Breast epithelium (tissue), 4 donors: Measurements from ENCODE around the gene NFKBIA. TPM values are rescaled to one million over a fixed set of nuclear protein-coding genes. Genes with fewer than 3 reads are reported as not detected.
"Not testable (repeated sequence)": the region's sequence is repeated elsewhere in the genome, so short reads cannot be mapped to it uniquely, and the experiment has no call there.

Source experiments
- DNase-seq, 2 donors: peaks; one replicate each; pipeline ENCODE4 v3.0.0-alpha.2; 2019; ENCODE audit warnings: low spot score in 2 of 2
- H3K27ac ChIP-seq, 2 donors: fragments of 200-600 bp; sonication (generic) in 1 of 2; one replicate each; pipeline ENCODE4 v1.5.1; 2016 to 2019; ENCODE audit warnings: mild to moderate bottlenecking in 1 of 2
- H3K27me3 ChIP-seq, 2 donors: fragments of 200-600 bp; sonication (generic) in 1 of 2; one replicate each; pipeline versions ENCODE4 v1.5.1 to v1.6.0; 2017 to 2019; ENCODE audit warnings: control low read depth in 1 of 2, mild to moderate bottlenecking in 1 of 2
- H3K36me3 ChIP-seq: fragments of 200-600 bp; one replicate; pipeline ENCODE4 v1.5.1; 2019
- H3K4me1 ChIP-seq, 2 donors: fragments of 200-600 bp; sonication (generic); one replicate each; pipeline ENCODE4 v1.5.1; 2016 to 2019; ENCODE audit warnings: control low read depth in 1 of 2
- H3K4me3 ChIP-seq, 3 donors: fragments of 200-600 bp; sonication (generic); 1 replicate in 2 of 3; 2 replicates in 1 of 3; pipeline ENCODE4 v1.5.1; 2016 to 2019; ENCODE audit warnings: mild to moderate bottlenecking in 3 of 3, moderate library complexity in 2 of 3
- H3K9me3 ChIP-seq, 2 donors: fragments of 200-600 bp; sonication (generic) in 1 of 2; one replicate each; pipeline ENCODE4 v1.5.1; 2016 to 2019; ENCODE audit warnings: control low read depth in 1 of 2
- POLR2A ChIP-seq: fragments of 450-650 bp; IDR thresholded peaks from one replicate; pipeline ENCODE4 v1.6.1; 2016; ENCODE audit warnings: antibody characterized with exemption, mild to moderate bottlenecking, moderate library complexity
- POLR2AphosphoS5 ChIP-seq, 3 donors: sonication (generic); formaldehyde crosslinking; IDR thresholded peaks; one replicate each; pipeline ENCODE4 v1.6.1; 2017; ENCODE audit warnings: antibody characterized with exemption in 3 of 3
- intact Hi-C: fragments of 100-400 bp; cut with DNase I; formaldehyde crosslinking; loops from one replicate; pipeline ENCODE4 v1.15.1; 2023; ENCODE audit warnings: low total_unique reads
- total RNA-seq, 3 donors: library from RNA; depleted of rRNA; stranded (reverse); fragments of >200 nt; gene quantifications; one replicate each; pipeline ENCODE4 v1.1.0, GENCODE V29; 2016
- TF ChIP-seq, protein P1 (sequence below), 3 donors: fragments of 450-650 bp; IDR thresholded peaks; one replicate each; pipeline ENCODE4 v1.5.1; 2016 to 2017; ENCODE audit warnings: antibody characterized with exemption in 3 of 3, mild to moderate bottlenecking in 3 of 3, moderate library complexity in 3 of 3

The NFKBIA gene
- total RNA-seq, 3 donors from 2014 or later = 418 to 546 (median 422) TPM

DNA sequence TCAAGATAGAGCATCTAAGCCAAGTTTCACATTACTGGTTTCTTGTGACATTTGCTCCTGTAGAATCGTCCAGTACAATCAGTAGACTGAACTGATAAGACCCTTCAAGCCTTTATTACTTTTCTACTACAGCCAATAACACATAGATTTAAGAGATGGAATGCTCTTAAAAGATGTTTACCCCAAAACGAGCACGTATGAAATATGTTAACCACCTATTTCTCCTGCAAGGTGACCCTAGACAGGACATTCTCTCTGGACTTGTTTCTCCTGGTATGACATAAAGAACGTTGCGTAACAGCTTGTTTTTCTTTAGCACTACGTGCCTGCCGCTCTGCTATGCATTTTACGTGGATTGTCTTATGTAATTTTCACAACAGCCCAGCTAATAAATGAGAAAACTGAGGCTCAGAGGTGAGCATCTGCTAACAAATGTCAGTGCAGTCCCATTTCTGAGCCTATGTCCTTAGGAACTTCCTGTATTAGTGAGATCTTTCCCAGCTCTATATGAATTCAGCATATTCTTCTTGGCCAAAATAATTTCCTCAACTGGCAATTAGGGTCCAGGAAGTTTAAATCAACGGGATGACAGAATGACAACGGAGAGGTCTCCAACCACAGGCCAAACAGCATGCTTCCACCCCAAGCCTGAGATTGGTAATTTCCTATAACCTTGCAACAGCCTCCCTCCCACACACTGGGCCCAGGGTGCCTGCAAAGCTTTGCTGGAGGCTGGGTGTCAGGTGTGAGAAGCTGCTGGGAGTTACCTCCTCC, 3.7 kb downstream of the NFKBIA start:
- Histone ChIP-seq H3K27me3 (no peaks in the 10 kb centered on the region), H3K4me1 (peaks cover 0 to 11% of the 10 kb centered on the region in 2 donors), H3K9me3 (no peaks in the 10 kb centered on the region), H3K36me3 (peaks cover 24% of the 10 kb centered on the region), H3K27ac (peak overlapping the region; percentile 80 to 97), H3K4me3 (peak overlapping the region; percentile 69 to 99 (median 84))
- intact Hi-C loops = loop anchor here (5.0 kb wide), 1 partner anchor 64 kb away; no protein-coding TSS in a partner anchor
- no peak for DNase-seq
- TF ChIP-seq POLR2A (no peak), POLR2AphosphoS5 (IDR thresholded peaks at IDR 0.05) (peak; percentile 12 to 50 (median 15))

DNA sequence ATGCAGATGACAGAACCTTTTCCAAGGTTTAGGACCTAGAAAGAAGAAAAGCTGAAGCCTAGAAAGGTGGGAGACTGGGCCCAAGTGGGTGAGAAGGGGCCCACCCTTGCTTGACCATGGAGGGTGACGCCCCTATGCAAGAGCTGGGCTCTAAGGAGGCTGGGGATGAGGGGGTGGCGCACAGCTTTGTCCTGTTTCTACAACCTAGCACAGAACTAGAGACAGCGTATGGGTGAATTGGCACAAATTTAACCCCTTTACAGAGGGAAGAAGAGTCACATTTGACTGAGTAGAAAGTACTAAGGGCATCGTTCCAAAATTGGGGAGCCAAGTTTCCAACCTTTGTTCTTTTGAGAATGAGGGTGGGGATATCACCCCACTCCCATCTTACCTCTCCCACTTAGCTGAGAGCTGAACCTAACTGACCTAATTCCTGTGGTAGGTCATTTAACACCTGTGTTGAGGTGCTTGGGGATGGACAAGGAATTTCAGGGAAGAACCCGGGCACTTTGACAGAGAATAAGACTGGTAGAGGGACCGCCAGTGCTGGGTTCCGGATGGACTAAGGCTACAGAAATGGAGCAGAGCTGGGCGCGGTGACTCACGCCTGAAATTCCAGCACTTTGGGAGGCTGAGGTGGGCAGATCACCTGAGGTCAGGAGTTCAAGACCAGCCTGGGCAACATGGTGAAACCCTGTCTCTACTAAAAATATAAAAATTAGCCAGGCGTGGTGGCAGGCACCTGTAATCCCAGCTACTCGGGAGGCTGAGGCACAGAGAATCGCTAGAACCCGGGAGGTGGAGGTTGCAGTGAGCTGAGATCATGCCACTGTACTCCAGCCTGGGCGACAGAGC, 5.2 kb downstream of the NFKBIA start:
- peaks cover 0 to 7% of the 10 kb centered on the region in 2 donors for H3K4me1 ChIP-seq
- intact Hi-C loops = no loop called here
- peak overlapping the region; percentile 43 to 82 for H3K27ac ChIP-seq
- H3K27me3 ChIP-seq = no peaks in the 10 kb centered on the region
- TF ChIP-seq POLR2A = no peak
- TF ChIP-seq POLR2AphosphoS5 (IDR thresholded peaks at IDR 0.05) = no peak
- TF ChIP-seq, protein P1, sequence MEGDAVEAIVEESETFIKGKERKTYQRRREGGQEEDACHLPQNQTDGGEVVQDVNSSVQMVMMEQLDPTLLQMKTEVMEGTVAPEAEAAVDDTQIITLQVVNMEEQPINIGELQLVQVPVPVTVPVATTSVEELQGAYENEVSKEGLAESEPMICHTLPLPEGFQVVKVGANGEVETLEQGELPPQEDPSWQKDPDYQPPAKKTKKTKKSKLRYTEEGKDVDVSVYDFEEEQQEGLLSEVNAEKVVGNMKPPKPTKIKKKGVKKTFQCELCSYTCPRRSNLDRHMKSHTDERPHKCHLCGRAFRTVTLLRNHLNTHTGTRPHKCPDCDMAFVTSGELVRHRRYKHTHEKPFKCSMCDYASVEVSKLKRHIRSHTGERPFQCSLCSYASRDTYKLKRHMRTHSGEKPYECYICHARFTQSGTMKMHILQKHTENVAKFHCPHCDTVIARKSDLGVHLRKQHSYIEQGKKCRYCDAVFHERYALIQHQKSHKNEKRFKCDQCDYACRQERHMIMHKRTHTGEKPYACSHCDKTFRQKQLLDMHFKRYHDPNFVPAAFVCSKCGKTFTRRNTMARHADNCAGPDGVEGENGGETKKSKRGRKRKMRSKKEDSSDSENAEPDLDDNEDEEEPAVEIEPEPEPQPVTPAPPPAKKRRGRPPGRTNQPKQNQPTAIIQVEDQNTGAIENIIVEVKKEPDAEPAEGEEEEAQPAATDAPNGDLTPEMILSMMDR (IDR thresholded peaks at IDR 0.05) = no peak
- H3K36me3 ChIP-seq = peaks cover 24% of the 10 kb centered on the region
- no peaks in the 10 kb centered on the region for H3K9me3 ChIP-seq
- DNase-seq = no peak
- no peak overlapping the region for H3K4me3 ChIP-seq

DNA sequence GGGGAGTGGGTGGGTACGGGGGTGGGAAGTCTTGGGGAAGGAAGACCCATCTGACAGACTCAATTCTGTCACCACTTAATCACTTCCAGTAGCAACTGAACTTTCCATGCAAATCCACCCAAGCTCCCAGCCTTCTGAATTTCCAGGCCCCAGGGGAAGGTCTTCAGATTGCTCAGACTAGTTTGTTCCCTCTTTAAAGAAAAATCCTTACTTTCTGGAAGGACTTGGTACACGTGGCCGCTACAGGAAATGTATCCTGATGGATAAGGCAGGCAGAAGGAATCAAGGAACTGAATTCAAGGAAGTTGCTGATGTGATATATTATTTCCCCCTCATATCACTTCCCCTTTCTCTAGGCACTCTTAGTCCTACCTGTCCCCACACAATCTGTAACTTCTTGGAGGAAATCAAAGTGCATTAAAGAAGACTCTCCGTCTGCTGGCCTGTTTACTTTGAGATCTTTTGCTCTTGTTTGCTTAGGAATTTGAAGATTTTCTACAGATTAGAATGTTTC, 6.4 kb downstream of the NFKBIA start:
- H3K4me1 ChIP-seq = peaks cover 0 to 7% of the 10 kb centered on the region in 2 donors
- intact Hi-C loops = no loop called here

DNA sequence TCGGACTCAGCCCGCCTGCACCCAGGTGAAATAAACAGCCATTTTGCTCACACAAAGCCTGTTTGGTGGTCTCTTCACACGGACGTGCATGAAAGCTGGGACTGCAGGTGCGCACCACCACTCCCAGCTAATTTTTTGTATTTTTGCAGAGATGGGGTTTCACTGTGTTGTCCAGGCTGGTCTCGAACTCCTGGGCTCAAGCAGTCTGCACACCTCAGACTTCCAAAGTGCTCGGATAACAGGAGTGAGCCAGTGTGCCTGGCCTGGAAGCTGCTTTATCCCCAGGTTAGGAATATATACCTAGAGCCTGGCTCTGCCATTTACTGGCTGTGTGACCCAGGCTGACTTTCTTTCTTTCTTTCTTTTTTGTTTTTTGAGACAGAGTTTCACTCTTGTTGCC, 7.9 kb downstream of the NFKBIA start:
- DNase-seq, H3K36me3 ChIP-seq, H3K4me1 ChIP-seq, H3K27ac ChIP-seq, H3K4me3 ChIP-seq, H3K27me3 ChIP-seq, H3K9me3 ChIP-seq, intact Hi-C loops: not testable (repeated sequence)

More for the DNA sequence above, 6.4 kb downstream of the NFKBIA start:
- Histone ChIP-seq H3K9me3 (no peaks in the 10 kb centered on the region), H3K27me3 (no peaks in the 10 kb centered on the region), H3K27ac (peak overlapping the region; percentile 43 to 82), H3K36me3 (peaks cover 24% of the 10 kb centered on the region), H3K4me3 (no peak overlapping the region)
- TF ChIP-seq, protein P1 (IDR thresholded peaks at IDR 0.05) = no peak
- no peak for TF ChIP-seq POLR2A
- TF ChIP-seq POLR2AphosphoS5 (IDR thresholded peaks at IDR 0.05) = no peak
- DNase-seq = no peak

DNA sequence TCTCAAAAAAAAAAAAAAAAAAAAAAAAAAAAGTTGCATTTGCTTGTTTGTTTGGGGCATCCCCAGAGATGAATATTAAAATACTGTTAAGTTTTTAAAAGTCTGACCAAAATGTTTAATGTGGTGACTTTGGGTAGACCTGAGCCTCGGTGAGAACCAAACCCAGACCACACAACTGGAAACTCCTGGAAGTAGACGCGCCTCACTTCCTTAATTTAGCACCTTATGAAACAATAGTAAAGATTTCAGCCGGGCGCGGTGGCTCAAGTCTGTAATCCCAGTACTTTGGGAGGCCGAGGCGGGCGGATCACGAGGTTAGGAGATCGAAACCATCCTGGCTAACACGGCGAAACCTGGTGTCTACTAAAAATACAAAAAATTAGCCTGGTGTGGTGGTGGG, 9.3 kb downstream of the NFKBIA start:
- peaks cover 0 to 7% of the 10 kb centered on the region in 2 donors for H3K4me1 ChIP-seq

More for the DNA sequence above, 9.3 kb downstream of the NFKBIA start:
- no peaks in the 10 kb centered on the region for H3K36me3 ChIP-seq
- TF ChIP-seq POLR2A (no peak), POLR2AphosphoS5 (IDR thresholded peaks at IDR 0.05) (no peak)
- TF ChIP-seq, protein P1 (IDR thresholded peaks at IDR 0.05) = no peak
- H3K27me3 ChIP-seq = no peaks in the 10 kb centered on the region
- H3K9me3 ChIP-seq = no peaks in the 10 kb centered on the region
- DNase-seq = no peak
- no peak overlapping the region for H3K27ac ChIP-seq
- H3K4me3 ChIP-seq = no peak overlapping the region
- intact Hi-C loops = no loop called here
